ENCODE results near the gene TC2N. TPM values are rescaled to one million over a fixed set of nuclear protein-coding genes. Genes with fewer than 3 reads are reported as not detected.
A peak's percentile ranks its signal among the peaks of the same experiment; 100 is the strongest.

Gene TC2N
- total and polyA plus RNA-seq, 4 donors, result 50.7 to 284 (median 96.4) TPM

- Histone ChIP-seq H3K36me3 (ENCODE audit: control insufficient read depth in 1 of 2, insufficient read depth in 2 of 2, low read length in 1 of 2) (no peaks in the 10 kb centered on the region), H3K9me3 (ENCODE audit: control insufficient read depth, low read length) (no peaks in the 10 kb centered on the region), H3K4me1 (ENCODE audit: control insufficient read depth in 1 of 2, insufficient read depth in 2 of 2, low read length in 2 of 2) (peaks cover 5 to 6% of the 10 kb centered on the region in 2 donors), H3K4me3 (ENCODE audit: low read length in 2 of 2) (peak overlapping the region; percentile 65 to 98), H3K27ac (ENCODE audit: low read depth in 1 of 2, low read length in 2 of 2) (peak overlapping the region; percentile 81 to 94), H3K27me3 (ENCODE audit: control insufficient read depth in 1 of 2, insufficient read depth in 2 of 2, low read length in 1 of 2) (no peaks in the 10 kb centered on the region)
- DNase-seq (no peak), ATAC-seq (ENCODE audit: low FRiP score) (no peak)
- intact Hi-C loops (cut with DNase I), result loop anchor here in 1 of 2 donors (5.0 kb wide), 1 partner anchor 51 kb away; no protein-coding TSS in a partner anchor
Observed at GRCh38 chr14:91841065-91841464, 26.3 kb downstream of the TC2N start.

GRCh38 chr14:91839749-91840148 is 27.6 kb downstream of the TC2N start:
- H3K27me3 ChIP-seq (ENCODE audit: control insufficient read depth in 1 of 2, insufficient read depth in 2 of 2, low read length in 1 of 2), result no peaks in the 10 kb centered on the region
- H3K27ac ChIP-seq (ENCODE audit: low read depth in 1 of 2, low read length in 2 of 2), result peak overlapping the region in 1 of 2 donors; percentile 58
- WGBS, 2 donors, result 89 to 94% methylated on average over 1 of the region's 1 CpG
- intact Hi-C loops (cut with DNase I), result loop anchor here (5.0 kb wide), 3 partner anchors 33 to 58 kb away; no protein-coding TSS in a partner anchor
- no peak for ATAC-seq (ENCODE audit: low FRiP score)
- no peaks in the 10 kb centered on the region for H3K36me3 ChIP-seq (ENCODE audit: control insufficient read depth in 1 of 2, insufficient read depth in 2 of 2, low read length in 1 of 2)
- peak overlapping the region; percentile 65 to 98 for H3K4me3 ChIP-seq (ENCODE audit: low read length in 2 of 2)
- peaks cover 5 to 6% of the 10 kb centered on the region in 2 donors for H3K4me1 ChIP-seq (ENCODE audit: control insufficient read depth in 1 of 2, insufficient read depth in 2 of 2, low read length in 2 of 2)
- DNase-seq, result no peak
- no peaks in the 10 kb centered on the region for H3K9me3 ChIP-seq (ENCODE audit: control insufficient read depth, low read length)

GRCh38 chr14:91837076-91837475 is 30.3 kb downstream of the TC2N start:
- no peak for ATAC-seq (ENCODE audit: low FRiP score)
- DNase-seq, result no peak
- Histone ChIP-seq H3K36me3 (ENCODE audit: control insufficient read depth in 1 of 2, insufficient read depth in 2 of 2, low read length in 1 of 2) (no peaks in the 10 kb centered on the region), H3K27ac (ENCODE audit: low read depth in 1 of 2, low read length in 2 of 2) (peak overlapping the region; percentile 25 to 89), H3K4me1 (ENCODE audit: control insufficient read depth in 1 of 2, insufficient read depth in 2 of 2, low read length in 2 of 2) (peaks cover 6 to 9% of the 10 kb centered on the region in 2 donors), H3K27me3 (ENCODE audit: control insufficient read depth in 1 of 2, insufficient read depth in 2 of 2, low read length in 1 of 2) (no peaks in the 10 kb centered on the region), H3K9me3 (ENCODE audit: control insufficient read depth, low read length) (no peaks in the 10 kb centered on the region), H3K4me3 (ENCODE audit: low read length in 2 of 2) (peak overlapping the region; percentile 92 to 95)
- 21 to 31% methylated on average over 12 of the region's 12 CpGs for WGBS, 2 donors
- intact Hi-C loops (cut with DNase I), result loop anchor here in 1 of 2 donors (5.0 kb wide), 2 partner anchors 35 to 60 kb away; no protein-coding TSS in a partner anchor

- peak; percentile 77 to 94 for DNase-seq
- no peaks in the 10 kb centered on the region for H3K36me3 ChIP-seq (ENCODE audit: control insufficient read depth in 1 of 2, insufficient read depth in 2 of 2, low read length in 1 of 2)
- WGBS, 2 donors, result 0 to 1% methylated on average over 70 to 84 of the region's 84 CpGs
- H3K4me3 ChIP-seq (ENCODE audit: low read length in 2 of 2), result peak overlapping the region; percentile 92 to 95
- H3K9me3 ChIP-seq (ENCODE audit: control insufficient read depth, low read length), result no peaks in the 10 kb centered on the region
- ATAC-seq (ENCODE audit: low FRiP score), result peak; percentile 93
- peaks cover 4 to 6% of the 10 kb centered on the region in 2 donors for H3K4me1 ChIP-seq (ENCODE audit: control insufficient read depth in 1 of 2, insufficient read depth in 2 of 2, low read length in 2 of 2)
- H3K27me3 ChIP-seq (ENCODE audit: control insufficient read depth in 1 of 2, insufficient read depth in 2 of 2, low read length in 1 of 2), result no peaks in the 10 kb centered on the region
- intact Hi-C loops (cut with DNase I), result loop anchor here in 1 of 2 donors (5.0 kb wide), 2 partner anchors 36 to 61 kb away; no protein-coding TSS in a partner anchor
- H3K27ac ChIP-seq (ENCODE audit: low read depth in 1 of 2, low read length in 2 of 2), result peak overlapping the region; percentile 89 to 92
Observed at GRCh38 chr14:91835920-91836843, 31.2 kb downstream of the TC2N start.

- Histone ChIP-seq H3K27ac (ENCODE audit: low read depth in 1 of 2, low read length in 2 of 2) (peak overlapping the region; percentile 89 to 92), H3K4me1 (ENCODE audit: control insufficient read depth in 1 of 2, insufficient read depth in 2 of 2, low read length in 2 of 2) (peaks cover 4 to 6% of the 10 kb centered on the region in 2 donors), H3K36me3 (ENCODE audit: control insufficient read depth in 1 of 2, insufficient read depth in 2 of 2, low read length in 1 of 2) (no peaks in the 10 kb centered on the region), H3K9me3 (ENCODE audit: control insufficient read depth, low read length) (no peaks in the 10 kb centered on the region), H3K27me3 (ENCODE audit: control insufficient read depth in 1 of 2, insufficient read depth in 2 of 2, low read length in 1 of 2) (no peaks in the 10 kb centered on the region), H3K4me3 (ENCODE audit: low read length in 2 of 2) (peak overlapping the region; percentile 92 to 95)
- 3 to 6% methylated on average over 19 of the region's 19 CpGs for WGBS, 2 donors
- ATAC-seq (ENCODE audit: low FRiP score), result no peak
- DNase-seq, result no peak
- intact Hi-C loops (cut with DNase I), result loop anchor here in 1 of 2 donors (5.0 kb wide), 2 partner anchors 37 to 62 kb away; no protein-coding TSS in a partner anchor
Observed at GRCh38 chr14:91835197-91835919, 32.0 kb downstream of the TC2N start.

GRCh38 chr14:91834571-91834970 is 32.8 kb downstream of the TC2N start:
- Histone ChIP-seq H3K27me3 (ENCODE audit: control insufficient read depth in 1 of 2, insufficient read depth in 2 of 2, low read length in 1 of 2) (no peaks in the 10 kb centered on the region), H3K36me3 (ENCODE audit: control insufficient read depth in 1 of 2, insufficient read depth in 2 of 2, low read length in 1 of 2) (no peaks in the 10 kb centered on the region), H3K9me3 (ENCODE audit: control insufficient read depth, low read length) (no peaks in the 10 kb centered on the region), H3K27ac (ENCODE audit: low read depth in 1 of 2, low read length in 2 of 2) (peak overlapping the region; percentile 4 to 43), H3K4me3 (ENCODE audit: low read length in 2 of 2) (peak overlapping the region; percentile 16 to 92), H3K4me1 (ENCODE audit: control insufficient read depth in 1 of 2, insufficient read depth in 2 of 2, low read length in 2 of 2) (peaks cover 4 to 6% of the 10 kb centered on the region in 2 donors)
- intact Hi-C loops (cut with DNase I), result no loop called here
- DNase-seq (no peak), ATAC-seq (ENCODE audit: low FRiP score) (no peak)
- 70 to 73% methylated on average over 2 of the region's 2 CpGs for WGBS, 2 donors

- peaks cover 0 to 4% of the 10 kb centered on the region in 2 donors for H3K4me1 ChIP-seq (ENCODE audit: control insufficient read depth in 1 of 2, insufficient read depth in 2 of 2, low read length in 2 of 2)
- ATAC-seq (ENCODE audit: low FRiP score) (no peak), DNase-seq (no peak)
- no peaks in the 10 kb centered on the region for H3K27me3 ChIP-seq (ENCODE audit: control insufficient read depth in 1 of 2, insufficient read depth in 2 of 2, low read length in 1 of 2)
- no peak overlapping the region for H3K4me3 ChIP-seq (ENCODE audit: low read length in 2 of 2)
- H3K27ac ChIP-seq (ENCODE audit: low read depth in 1 of 2, low read length in 2 of 2), result no peak overlapping the region
- intact Hi-C loops (cut with DNase I), result no loop called here
- WGBS, 2 donors, result 9 to 12% methylated on average over 1 of the region's 1 CpG
- no peaks in the 10 kb centered on the region for H3K9me3 ChIP-seq (ENCODE audit: control insufficient read depth, low read length)
- H3K36me3 ChIP-seq (ENCODE audit: control insufficient read depth in 1 of 2, insufficient read depth in 2 of 2, low read length in 1 of 2), result no peaks in the 10 kb centered on the region
Observed at GRCh38 chr14:91831337-91831736, 36.0 kb downstream of the TC2N start.

GRCh38 chr14:91830777-91831176 is 36.6 kb downstream of the TC2N start:
- Histone ChIP-seq H3K36me3 (ENCODE audit: control insufficient read depth in 1 of 2, insufficient read depth in 2 of 2, low read length in 1 of 2) (no peaks in the 10 kb centered on the region), H3K27ac (ENCODE audit: low read depth in 1 of 2, low read length in 2 of 2) (peak overlapping the region in 1 of 2 donors; percentile 78), H3K4me3 (ENCODE audit: low read length in 2 of 2) (no peak overlapping the region), H3K27me3 (ENCODE audit: control insufficient read depth in 1 of 2, insufficient read depth in 2 of 2, low read length in 1 of 2) (no peaks in the 10 kb centered on the region), H3K4me1 (ENCODE audit: control insufficient read depth in 1 of 2, insufficient read depth in 2 of 2, low read length in 2 of 2) (peaks cover 0 to 4% of the 10 kb centered on the region in 2 donors), H3K9me3 (ENCODE audit: control insufficient read depth, low read length) (no peaks in the 10 kb centered on the region)
- WGBS, 2 donors, result 8 to 13% methylated on average over 3 of the region's 3 CpGs
- ATAC-seq (ENCODE audit: low FRiP score) (no peak), DNase-seq (no peak)
- intact Hi-C loops (cut with DNase I), result no loop called here
